ENCODE measurements around the gene FBXO17. TPM values are rescaled to one million over a fixed set of nuclear protein-coding genes. Genes with fewer than 3 reads are reported as not detected.
A peak's percentile ranks its signal among the peaks of the same experiment; 100 is the strongest.
"Not testable (repeated sequence)": the region's sequence is repeated elsewhere in the genome, so short reads cannot be mapped to it uniquely, and the experiment has no call there.

FBXO17 gene
- total RNA-seq, 2 donors from 2014 or later, result 1.1 to 3.3 TPM

GRCh38 chr19:38987745-38988144 is 12.2 kb upstream of the FBXO17 start:
- DNase-seq; intact Hi-C loops (cut with DNase I, micrococcal nuclease): not testable (repeated sequence)

GRCh38 chr19:38985262-38985661 is 9.7 kb upstream of the FBXO17 start:
- intact Hi-C loops (cut with DNase I, micrococcal nuclease), result no loop called here
- DNase-seq (no peak), ATAC-seq (no peak)

More at GRCh38 chr19:38987745-38988144, 12.2 kb upstream of the FBXO17 start:
- not testable (repeated sequence) for ATAC-seq

GRCh38 chr19:38980583-38981374 is 5.2 kb upstream of the FBXO17 start:
- no peak for ATAC-seq
- no peak for DNase-seq

GRCh38 chr19:38979812-38980211 is 4.3 kb upstream of the FBXO17 start:
- intact Hi-C loops (cut with DNase I, micrococcal nuclease), result no loop called here
- DNase-seq (no peak), ATAC-seq (no peak)

More at GRCh38 chr19:38980583-38981374, 5.2 kb upstream of the FBXO17 start:
- intact Hi-C loops (cut with DNase I, micrococcal nuclease), result no loop called here

- intact Hi-C loops (cut with DNase I, micrococcal nuclease), result no loop called here
- ATAC-seq (no peak), DNase-seq (no peak)
These were observed 2.8 kb upstream of the FBXO17 start for GRCh38 chr19:38978326-38978689.

GRCh38 chr19:38977445-38978325 is 2.1 kb upstream of the FBXO17 start:
- DNase-seq, result no peak
- intact Hi-C loops (cut with DNase I, micrococcal nuclease), result no loop called here
- no peak for ATAC-seq

GRCh38 chr19:38975861-38976271 is 324 bp upstream of the FBXO17 start:
- no peak for ATAC-seq
- DNase-seq, result no peak
- intact Hi-C loops (cut with DNase I, micrococcal nuclease), result no loop called here

- ATAC-seq (no peak), DNase-seq (no peak)
- intact Hi-C loops (cut with DNase I, micrococcal nuclease), result no loop called here
These were observed 823 bp downstream of the FBXO17 start for GRCh38 chr19:38974624-38975213.

GRCh38 chr19:38971672-38972071 is 3.9 kb downstream of the FBXO17 start:
- no peak for ATAC-seq
- intact Hi-C loops (cut with DNase I, micrococcal nuclease), result no loop called here
- DNase-seq, result no peak

GRCh38 chr19:38970664-38971532 is 4.6 kb downstream of the FBXO17 start:
- DNase-seq, result no peak
- ATAC-seq, result no peak

GRCh38 chr19:38966149-38966548 is 9.4 kb downstream of the FBXO17 start:
- ATAC-seq; intact Hi-C loops (cut with DNase I, micrococcal nuclease); DNase-seq: not testable (repeated sequence)

More at GRCh38 chr19:38970664-38971532, 4.6 kb downstream of the FBXO17 start:
- intact Hi-C loops (cut with DNase I, micrococcal nuclease), result no loop called here

- no peak for ATAC-seq
- intact Hi-C loops (cut with DNase I, micrococcal nuclease), result no loop called here
- no peak for DNase-seq
These were observed 10.8 kb downstream of the FBXO17 start for GRCh38 chr19:38964738-38965137.

GRCh38 chr19:38959618-38960017 is 15.9 kb downstream of the FBXO17 start:
- DNase-seq (no peak), ATAC-seq (no peak)
- intact Hi-C loops (cut with DNase I, micrococcal nuclease), result no loop called here

- DNase-seq (no peak), ATAC-seq (no peak)
- intact Hi-C loops (cut with DNase I, micrococcal nuclease), result no loop called here
These were observed 17.2 kb downstream of the FBXO17 start for GRCh38 chr19:38958301-38958700.

- DNase-seq, result no peak
- intact Hi-C loops (cut with DNase I, micrococcal nuclease), result no loop called here
These were observed 19.3 kb downstream of the FBXO17 start for GRCh38 chr19:38956264-38956663.

GRCh38 chr19:38953677-38954076 is 21.9 kb downstream of the FBXO17 start:
- intact Hi-C loops (cut with DNase I, micrococcal nuclease), result no loop called here
- no peak for ATAC-seq

More at GRCh38 chr19:38956264-38956663, 19.3 kb downstream of the FBXO17 start:
- no peak for ATAC-seq

GRCh38 chr19:38952395-38953165 is 23.0 kb downstream of the FBXO17 start:
- intact Hi-C loops (cut with DNase I, micrococcal nuclease), result no loop called here
- peak in 1 of 2 donors; percentile 38 for DNase-seq
- peak; percentile 80 for ATAC-seq

More at GRCh38 chr19:38953677-38954076, 21.9 kb downstream of the FBXO17 start:
- no peak for DNase-seq

GRCh38 chr19:38951187-38951586 is 24.4 kb downstream of the FBXO17 start:
- ATAC-seq (no peak), DNase-seq (no peak)
- intact Hi-C loops (cut with DNase I, micrococcal nuclease), result no loop called here
